A673 (cell line): ENCODE measurements around the gene HCAR1.

ENCODE experiments used
- CTCF ChIP-seq: fragments of 300-800, 200-600 bp; sonication (generic); conservative IDR thresholded peaks from 2 replicates; pipeline ENCODE4 v1.5.1; 2017; ENCODE audit warnings: low read depth, mild to moderate bottlenecking, antibody characterized with exemption, low read length, moderate library complexity, mixed read lengths
- EZH2 ChIP-seq: fragments of 200-600 bp; sonication (generic); IDR thresholded peaks from 2 replicates; pipeline ENCODE4 v1.6.1; 2017; ENCODE audit warnings: borderline replicate concordance, low read depth, mild to moderate bottlenecking, mixed read lengths, antibody characterized with exemption, low read length; ENCODE audit not compliant: poor library complexity, severe bottlenecking

DNA sequence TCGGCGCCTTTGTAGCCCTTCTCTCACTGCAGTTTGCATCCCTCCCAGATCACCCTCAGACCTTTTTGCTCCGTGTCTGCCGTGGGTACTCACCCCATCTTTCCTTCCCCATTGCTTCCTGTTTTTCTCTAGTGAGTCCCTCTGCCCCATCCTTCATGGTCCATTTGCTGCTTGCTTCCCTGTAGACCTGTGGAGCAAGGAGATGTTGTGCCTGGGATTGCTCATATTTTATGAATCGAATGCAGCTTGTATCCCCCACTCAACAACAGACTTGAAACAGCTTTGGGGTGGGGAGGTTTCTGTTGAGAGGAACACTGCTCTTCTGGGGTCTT lies 22.6 kb upstream of the HCAR1 start:
- no peak for TF ChIP-seq CTCF
- TF ChIP-seq EZH2 = no peak
